ENCODE data around the gene GNAQ. TPM values are rescaled to one million over a fixed set of nuclear protein-coding genes. Genes with fewer than 3 reads are reported as not detected.

The GNAQ gene
- total RNA-seq, 2 donors from 2014 or later: 46.0 to 58.8 TPM

DNA sequence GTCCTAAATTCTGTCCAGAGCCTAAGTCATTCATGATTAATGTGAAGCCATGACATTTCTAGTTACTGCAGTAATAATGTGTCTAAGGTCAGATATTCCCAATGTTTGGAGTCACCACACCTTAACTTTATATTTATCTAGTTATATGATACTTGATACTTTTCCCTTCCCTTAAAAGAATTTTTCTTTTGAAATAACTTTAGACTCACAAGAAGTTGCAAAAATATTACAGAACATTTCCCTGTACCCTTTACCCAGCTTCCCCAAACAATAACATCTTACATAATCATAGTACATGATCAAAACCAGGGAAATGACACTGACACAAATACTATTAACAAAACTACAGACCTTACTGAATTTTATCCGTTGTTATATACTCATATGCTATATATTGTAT lies 233.5 kb downstream of the GNAQ start:
- H3K27ac ChIP-seq: no peak overlapping the region
- TF ChIP-seq CTCF (IDR thresholded peaks at IDR 0.05): no peak
- H3K9me3 ChIP-seq: no peaks in the 10 kb centered on the region
- H3K36me3 ChIP-seq: no peaks in the 10 kb centered on the region
- ATAC-seq (ENCODE audit: insufficient number of reproducible peaks, low FRiP score, low read depth): no peak
- no peaks in the 10 kb centered on the region for H3K4me1 ChIP-seq (ENCODE audit: control insufficient read depth in 1 of 2, low read depth in 2 of 2)
- no peak overlapping the region for H3K4me3 ChIP-seq
- no peaks in the 10 kb centered on the region for H3K27me3 ChIP-seq (replicated peaks; ENCODE audit: insufficient read depth)
- DNase-seq (ENCODE audit: low spot score): no peak

GRCh38 chr9:77794985-77795384 lies 236.6 kb downstream of the GNAQ start:
- ATAC-seq (ENCODE audit: insufficient number of reproducible peaks, low FRiP score, low read depth): no peak
- no peak overlapping the region for H3K4me3 ChIP-seq
- H3K9me3 ChIP-seq: no peaks in the 10 kb centered on the region
- H3K36me3 ChIP-seq: no peaks in the 10 kb centered on the region
- DNase-seq (ENCODE audit: low spot score): no peak
- no peak for TF ChIP-seq CTCF (IDR thresholded peaks at IDR 0.05)
- no peaks in the 10 kb centered on the region for H3K4me1 ChIP-seq (ENCODE audit: control insufficient read depth in 1 of 2, low read depth in 2 of 2)
- H3K27me3 ChIP-seq (replicated peaks; ENCODE audit: insufficient read depth): no peaks in the 10 kb centered on the region
- no peak overlapping the region for H3K27ac ChIP-seq

DNA sequence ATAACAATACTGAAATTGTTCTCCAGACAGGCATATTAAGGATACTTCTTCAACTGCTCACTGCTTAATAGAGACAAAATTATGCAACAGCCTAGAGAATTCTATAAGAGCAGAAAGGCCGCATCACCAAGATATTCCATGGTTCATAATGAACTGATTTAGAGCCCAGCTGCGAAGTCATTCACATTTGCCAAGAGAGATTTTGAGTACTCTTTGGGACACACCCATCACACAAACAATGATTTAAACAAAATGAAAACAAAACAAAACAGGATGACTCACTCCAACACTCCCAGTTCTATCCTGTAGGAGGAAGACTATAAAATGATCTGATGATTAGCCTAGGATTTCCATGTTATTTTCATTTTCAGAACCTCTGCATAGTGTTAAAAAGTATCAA lies 237.8 kb downstream of the GNAQ start:
- Histone ChIP-seq H3K27me3 (replicated peaks; ENCODE audit: insufficient read depth) (no peaks in the 10 kb centered on the region), H3K27ac (no peak overlapping the region), H3K4me1 (ENCODE audit: control insufficient read depth in 1 of 2, low read depth in 2 of 2) (no peaks in the 10 kb centered on the region), H3K9me3 (no peaks in the 10 kb centered on the region), H3K4me3 (no peak overlapping the region), H3K36me3 (no peaks in the 10 kb centered on the region)
- DNase-seq (ENCODE audit: low spot score) (no peak), ATAC-seq (ENCODE audit: insufficient number of reproducible peaks, low FRiP score, low read depth) (peak; percentile 55)
- no peak for TF ChIP-seq CTCF (IDR thresholded peaks at IDR 0.05)

DNA sequence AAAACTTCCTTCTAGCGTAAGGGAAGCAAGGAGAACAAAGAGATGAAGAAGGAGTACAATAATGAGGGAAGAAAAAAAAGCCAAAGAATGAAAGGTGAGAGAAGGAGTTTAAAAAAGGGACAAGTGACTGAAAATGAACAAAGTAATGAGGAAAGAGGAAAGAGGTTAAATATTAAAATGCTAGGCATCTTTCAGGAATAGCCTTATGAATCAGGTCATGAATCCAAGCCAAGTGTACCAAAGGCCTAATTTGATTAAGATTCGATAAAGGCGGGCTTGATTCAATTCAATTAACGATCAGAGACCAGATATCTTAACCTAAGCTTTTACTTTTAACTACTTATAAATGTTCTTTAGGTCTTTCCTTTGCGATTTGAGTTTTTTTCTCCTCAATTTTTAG lies 241.7 kb downstream of the GNAQ start:
- ATAC-seq (ENCODE audit: insufficient number of reproducible peaks, low FRiP score, low read depth) (no peak), DNase-seq (ENCODE audit: low spot score) (no peak)
- no peaks in the 10 kb centered on the region for H3K9me3 ChIP-seq
- no peak for TF ChIP-seq CTCF (IDR thresholded peaks at IDR 0.05)
- no peak overlapping the region for H3K4me3 ChIP-seq
- no peaks in the 10 kb centered on the region for H3K4me1 ChIP-seq (ENCODE audit: control insufficient read depth in 1 of 2, low read depth in 2 of 2)
- H3K27ac ChIP-seq: no peak overlapping the region
- H3K36me3 ChIP-seq: no peaks in the 10 kb centered on the region
- no peaks in the 10 kb centered on the region for H3K27me3 ChIP-seq (replicated peaks; ENCODE audit: insufficient read depth)

GRCh38 chr9:77785341-77785740 lies 246.3 kb downstream of the GNAQ start:
- DNase-seq (ENCODE audit: low spot score) (no peak), ATAC-seq (ENCODE audit: insufficient number of reproducible peaks, low FRiP score, low read depth) (no peak)
- H3K4me1 ChIP-seq (ENCODE audit: control insufficient read depth in 1 of 2, low read depth in 2 of 2): peaks cover 0 to 12% of the 10 kb centered on the region in 2 donors
- no peak overlapping the region for H3K27ac ChIP-seq
- no peaks in the 10 kb centered on the region for H3K9me3 ChIP-seq
- H3K36me3 ChIP-seq: no peaks in the 10 kb centered on the region
- no peaks in the 10 kb centered on the region for H3K27me3 ChIP-seq (replicated peaks; ENCODE audit: insufficient read depth)
- no peak for TF ChIP-seq CTCF (IDR thresholded peaks at IDR 0.05)
- no peak overlapping the region for H3K4me3 ChIP-seq
